BJ (cell line): ENCODE results near the gene CDH12. TPM values are rescaled to one million over a fixed set of nuclear protein-coding genes. Genes with fewer than 3 reads are reported as not detected.

Experiments
- CTCF ChIA-PET: fragments of 350-600 bp; formaldehyde crosslinking; extraction: SDS; loops from one replicate; lab custom pipeline; 2021; ENCODE audit warnings: antibody characterized with exemption, inconsistent platforms; lab: Yijun Ruan, JAX
- POLR2A ChIA-PET: fragments of 300-600 bp; sonication (Branson Sonifier 250); formaldehyde crosslinking; extraction: SDS; loops from one replicate; lab custom pipeline; 2021; ENCODE audit warnings: antibody characterized with exemption; lab: Charles Lee
- DNase-seq: peaks from one replicate; pipeline ENCODE4 v3.0.0-alpha.2; 2011; ENCODE audit warnings: low read depth
- H3K27me3 ChIP-seq: 2 replicates; pipeline ENCODE4 v1.6.0; 2011; ENCODE audit warnings: low read length; ENCODE audit not compliant: control insufficient read depth, insufficient read depth
- H3K36me3 ChIP-seq: 2 replicates; pipeline ENCODE4 v1.5.1; 2011; ENCODE audit warnings: low read length; ENCODE audit not compliant: control insufficient read depth, insufficient read depth
- H3K4me3 ChIP-seq: 2 replicates; pipeline ENCODE4 v1.5.1; 2011; ENCODE audit warnings: low read depth, mild to moderate bottlenecking, control low read depth, low read length
- CTCF ChIP-seq: IDR thresholded peaks from 2 replicates; pipeline ENCODE4 v1.5.1; 2011; ENCODE audit warnings: low read depth, mild to moderate bottlenecking, control low read depth, inconsistent platforms, low read length, moderate library complexity; ENCODE audit not compliant: insufficient read depth
- polyA plus RNA-seq: library from polyadenylated mRNA; depleted of rRNA; stranded (reverse); fragments of >200 nt; gene quantifications from 2 replicates; pipeline ENCODE4 v1.2.3, GENCODE V29; 2011

CDH12 gene
- polyA plus RNA-seq, 1 experiment: not detected

- H3K4me3 ChIP-seq: no peak overlapping the region
- H3K36me3 ChIP-seq: no peaks in the 10 kb centered on the region
- H3K27me3 ChIP-seq: no peaks in the 10 kb centered on the region
- ChIA-PET CTCF (no interaction called here), POLR2A (no interaction called here)
- DNase-seq: no peak
- no peak for TF ChIP-seq CTCF
Measured at GRCh38 chr5:22673131-22673530, 180.0 kb downstream of the CDH12 start.

DNA sequence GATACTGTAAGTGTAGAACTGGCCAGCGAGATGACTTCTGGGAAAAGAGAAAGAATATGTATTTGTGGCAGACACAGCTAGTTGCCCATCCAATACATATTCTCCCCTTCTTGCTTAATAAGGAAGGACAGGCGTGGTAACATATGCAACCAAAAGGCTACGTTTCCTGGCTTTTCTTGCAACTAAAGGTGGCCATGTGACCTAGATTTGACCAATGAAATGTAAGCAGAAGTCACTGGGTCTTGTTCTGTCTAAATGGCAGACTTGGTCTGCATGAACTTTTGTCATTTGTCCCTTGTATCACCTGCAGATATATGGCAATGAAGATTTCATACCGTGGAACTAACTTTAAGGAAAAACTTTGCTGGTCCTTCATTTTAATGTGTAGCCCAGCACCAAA is 183.8 kb downstream of the CDH12 start:
- ChIA-PET POLR2A (no interaction called here), CTCF (no interaction called here)
- TF ChIP-seq CTCF: no peak
- no peaks in the 10 kb centered on the region for H3K36me3 ChIP-seq
- no peaks in the 10 kb centered on the region for H3K27me3 ChIP-seq
- DNase-seq: no peak
- no peak overlapping the region for H3K4me3 ChIP-seq

DNA sequence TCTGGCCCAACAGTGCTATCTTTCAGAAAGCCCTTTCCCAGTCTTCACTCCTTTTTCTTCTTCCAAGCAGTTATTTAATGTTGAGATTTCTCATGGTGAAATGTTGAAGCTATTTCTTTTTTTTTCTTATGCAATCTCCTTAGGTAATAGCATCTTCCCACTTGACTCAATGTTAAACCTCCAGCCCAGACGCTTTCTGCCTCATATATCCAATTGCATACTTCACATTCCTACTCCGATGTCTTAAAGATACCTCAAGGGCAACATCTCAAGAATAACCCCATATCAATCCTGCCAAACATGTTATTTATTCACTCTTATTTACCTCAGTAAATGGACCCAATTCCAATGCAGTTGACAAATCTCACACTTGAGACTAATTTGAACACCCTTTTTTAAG is 187.3 kb downstream of the CDH12 start:
- CTCF ChIA-PET: no interaction called here

GRCh38 chr5:22663134-22663533 is 190.0 kb downstream of the CDH12 start:
- DNase-seq: no peak
- POLR2A ChIA-PET: no interaction called here
- CTCF ChIA-PET: no interaction called here
- Histone ChIP-seq H3K27me3 (no peaks in the 10 kb centered on the region), H3K4me3 (no peak overlapping the region), H3K36me3 (no peaks in the 10 kb centered on the region)
- TF ChIP-seq CTCF: no peak

More for the DNA sequence above, 187.3 kb downstream of the CDH12 start:
- POLR2A ChIA-PET: no interaction called here
- TF ChIP-seq CTCF: no peak
- Histone ChIP-seq H3K27me3 (no peaks in the 10 kb centered on the region), H3K36me3 (no peaks in the 10 kb centered on the region), H3K4me3 (no peak overlapping the region)
- no peak for DNase-seq

DNA sequence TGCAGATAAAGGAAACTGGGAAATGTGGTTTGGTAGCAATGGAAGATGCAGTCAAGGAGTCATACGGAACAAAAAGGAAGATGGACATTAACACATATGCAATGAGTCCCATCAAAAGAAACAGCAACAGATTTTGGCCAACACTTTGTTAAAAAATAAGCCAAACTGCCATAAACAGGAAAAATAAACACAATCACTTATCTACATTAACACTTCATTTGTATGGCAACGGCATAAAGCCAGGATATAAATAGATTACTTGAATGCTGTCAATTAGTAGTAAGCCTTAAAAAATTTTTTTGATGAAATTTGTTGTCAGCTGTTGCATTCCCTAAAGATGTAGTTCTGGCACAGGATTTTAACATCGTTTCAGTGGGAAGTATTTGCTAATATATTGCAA is 190.8 kb downstream of the CDH12 start:
- no peaks in the 10 kb centered on the region for H3K36me3 ChIP-seq

More for the DNA sequence above, 190.8 kb downstream of the CDH12 start:
- ChIA-PET CTCF (no interaction called here), POLR2A (no interaction called here)
- Histone ChIP-seq H3K4me3 (no peak overlapping the region), H3K27me3 (no peaks in the 10 kb centered on the region)
- TF ChIP-seq CTCF: no peak
- DNase-seq: no peak
